SK-N-SH treated with all-trans-retinoic acid at 6 μM for 48 hours (cell line): ENCODE data around the gene FAM171A2.

ENCODE experiments used
- ATAC-seq: fragments of 200-7000 bp; cut with Tn5 transposase; 3 replicates; pipeline ENCODE4 v1.9.1; 2020; ENCODE audit warnings: mild to moderate bottlenecking, moderate library complexity
- ARNTL ChIP-seq: fragments of 450-650 bp; formaldehyde crosslinking; IDR thresholded peaks from 2 replicates; pipeline ENCODE4 v1.5.0; 2020; ENCODE audit warnings: low read depth, mild to moderate bottlenecking, moderate library complexity, borderline replicate concordance
- BACH2 ChIP-seq: fragments of 250-450 bp; sonication (Bioruptor Pico); IDR thresholded peaks from 2 replicates; pipeline ENCODE4 v1.9.0; 2021; ENCODE audit warnings: mild to moderate bottlenecking, borderline replicate concordance
- ESRRG ChIP-seq: fragments of 250-450 bp; sonication (Bioruptor Pico); IDR thresholded peaks from 2 replicates; pipeline ENCODE4 v1.6.1; 2021; ENCODE audit warnings: mild to moderate bottlenecking
- GLIS3 ChIP-seq: fragments of 250-450 bp; sonication (Bioruptor Pico); IDR thresholded peaks from 2 replicates; pipeline ENCODE4 v1.5.0; 2020; ENCODE audit warnings: mild to moderate bottlenecking, moderate library complexity
- ISL1 ChIP-seq: fragments of 250-450 bp; sonication (Bioruptor Pico); IDR thresholded peaks from 2 replicates; pipeline ENCODE4 v2.1.2; 2022; ENCODE audit warnings: mild to moderate bottlenecking, moderate library complexity
- OSR1 ChIP-seq: fragments of 250-450 bp; sonication (Bioruptor Pico); IDR thresholded peaks from 2 replicates; pipeline ENCODE4 v1.8.0; 2022; ENCODE audit warnings: moderate library complexity, mild to moderate bottlenecking, inconsistent platforms
- PPARA ChIP-seq: fragments of 250-450 bp; sonication (Bioruptor Pico); IDR thresholded peaks from 2 replicates; pipeline ENCODE4 v1.5.0; 2020; ENCODE audit warnings: mild to moderate bottlenecking, borderline replicate concordance
- SNAI2 ChIP-seq: fragments of 250-450 bp; sonication (Bioruptor Pico); IDR thresholded peaks from 2 replicates; pipeline ENCODE4 v1.5.0; 2020; ENCODE audit warnings: mild to moderate bottlenecking, moderate library complexity
- TCF4 ChIP-seq: fragments of 250-450 bp; sonication (Bioruptor Pico); IDR thresholded peaks from 2 replicates; pipeline ENCODE4 v1.8.0; 2021; ENCODE audit warnings: mild to moderate bottlenecking, moderate library complexity, borderline replicate concordance
- TOX ChIP-seq: fragments of 250-450 bp; sonication (Bioruptor Pico); IDR thresholded peaks from 2 replicates; pipeline ENCODE4 v1.8.0; 2021; ENCODE audit warnings: mild to moderate bottlenecking, moderate library complexity, borderline replicate concordance
- ZC3H10 ChIP-seq: fragments of 250-450 bp; sonication (Bioruptor Pico); IDR thresholded peaks from 2 replicates; pipeline ENCODE4 v1.5.1; 2021; ENCODE audit warnings: mild to moderate bottlenecking, moderate library complexity
- ZFP3 ChIP-seq: fragments of 250-450 bp; sonication (Bioruptor Pico); IDR thresholded peaks from 2 replicates; pipeline ENCODE4 v1.5.0; 2020; ENCODE audit warnings: mild to moderate bottlenecking, moderate library complexity
- ZFP30 ChIP-seq: fragments of 450-650 bp; formaldehyde crosslinking; IDR thresholded peaks from 2 replicates; pipeline ENCODE4 v1.5.0; 2022; ENCODE audit warnings: mild to moderate bottlenecking, moderate library complexity
- ZNF565 ChIP-seq: fragments of 450-650 bp; formaldehyde crosslinking; conservative IDR thresholded peaks from 2 replicates; pipeline ENCODE4 v1.5.0; 2020; ENCODE audit warnings: low read depth, mild to moderate bottlenecking, moderate library complexity
- ZNF70 ChIP-seq: fragments of 450-650 bp; formaldehyde crosslinking; IDR thresholded peaks from 2 replicates; pipeline ENCODE4 v1.5.0; 2020; ENCODE audit warnings: mild to moderate bottlenecking, moderate library complexity
- ZNF8 ChIP-seq: fragments of 450-650 bp; formaldehyde crosslinking; IDR thresholded peaks from 2 replicates; pipeline ENCODE4 v1.5.0; 2020; ENCODE audit warnings: mild to moderate bottlenecking, moderate library complexity
- TF ChIP-seq, protein P1 (sequence below): fragments of 250-450 bp; sonication (Bioruptor Pico); IDR thresholded peaks from 2 replicates; pipeline ENCODE4 v1.5.0; 2020; ENCODE audit warnings: mild to moderate bottlenecking, moderate library complexity
- TF ChIP-seq, protein P2 (sequence below): fragments of 250-450 bp; sonication (Bioruptor Pico); IDR thresholded peaks from 2 replicates; pipeline ENCODE4 v1.5.1; 2020; ENCODE audit warnings: low read depth, mild to moderate bottlenecking, moderate library complexity
- TF ChIP-seq, protein P3 (sequence below): fragments of 250-450 bp; sonication (Bioruptor Pico); IDR thresholded peaks from 2 replicates; pipeline ENCODE4 v1.8.0; 2020; ENCODE audit warnings: mild to moderate bottlenecking, moderate library complexity, borderline replicate concordance
- TF ChIP-seq, protein P4 (sequence below): fragments of 250-450 bp; sonication (Bioruptor Pico); IDR thresholded peaks from 2 replicates; pipeline ENCODE4 v1.8.0; 2021; ENCODE audit warnings: low read depth, mild to moderate bottlenecking, moderate library complexity, borderline replicate concordance

The FAM171A2 gene

GRCh38 chr17:44380767-44381166 lies 17.1 kb upstream of the FAM171A2 start:
- TF ChIP-seq, protein P1, sequence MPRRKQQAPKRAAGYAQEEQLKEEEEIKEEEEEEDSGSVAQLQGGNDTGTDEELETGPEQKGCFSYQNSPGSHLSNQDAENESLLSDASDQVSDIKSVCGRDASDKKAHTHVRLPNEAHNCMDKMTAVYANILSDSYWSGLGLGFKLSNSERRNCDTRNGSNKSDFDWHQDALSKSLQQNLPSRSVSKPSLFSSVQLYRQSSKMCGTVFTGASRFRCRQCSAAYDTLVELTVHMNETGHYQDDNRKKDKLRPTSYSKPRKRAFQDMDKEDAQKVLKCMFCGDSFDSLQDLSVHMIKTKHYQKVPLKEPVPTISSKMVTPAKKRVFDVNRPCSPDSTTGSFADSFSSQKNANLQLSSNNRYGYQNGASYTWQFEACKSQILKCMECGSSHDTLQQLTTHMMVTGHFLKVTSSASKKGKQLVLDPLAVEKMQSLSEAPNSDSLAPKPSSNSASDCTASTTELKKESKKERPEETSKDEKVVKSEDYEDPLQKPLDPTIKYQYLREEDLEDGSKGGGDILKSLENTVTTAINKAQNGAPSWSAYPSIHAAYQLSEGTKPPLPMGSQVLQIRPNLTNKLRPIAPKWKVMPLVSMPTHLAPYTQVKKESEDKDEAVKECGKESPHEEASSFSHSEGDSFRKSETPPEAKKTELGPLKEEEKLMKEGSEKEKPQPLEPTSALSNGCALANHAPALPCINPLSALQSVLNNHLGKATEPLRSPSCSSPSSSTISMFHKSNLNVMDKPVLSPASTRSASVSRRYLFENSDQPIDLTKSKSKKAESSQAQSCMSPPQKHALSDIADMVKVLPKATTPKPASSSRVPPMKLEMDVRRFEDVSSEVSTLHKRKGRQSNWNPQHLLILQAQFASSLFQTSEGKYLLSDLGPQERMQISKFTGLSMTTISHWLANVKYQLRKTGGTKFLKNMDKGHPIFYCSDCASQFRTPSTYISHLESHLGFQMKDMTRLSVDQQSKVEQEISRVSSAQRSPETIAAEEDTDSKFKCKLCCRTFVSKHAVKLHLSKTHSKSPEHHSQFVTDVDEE (CRISPR knock-in tag), result no peak
- TF ChIP-seq ZNF565 (CRISPR knock-in tag) (no peak), ZFP3 (CRISPR knock-in tag) (no peak), TCF4 (no peak), TOX (CRISPR knock-in tag) (no peak), SNAI2 (CRISPR knock-in tag) (no peak), ZNF8 (no peak), ISL1 (CRISPR knock-in tag) (no peak), BACH2 (CRISPR knock-in tag) (no peak), PPARA (CRISPR knock-in tag) (no peak), ZC3H10 (no peak), GLIS3 (no peak), ZFP30 (CRISPR knock-in tag) (no peak), ARNTL (no peak), ESRRG (CRISPR knock-in tag) (no peak), OSR1 (no peak)
- TF ChIP-seq, protein P2, sequence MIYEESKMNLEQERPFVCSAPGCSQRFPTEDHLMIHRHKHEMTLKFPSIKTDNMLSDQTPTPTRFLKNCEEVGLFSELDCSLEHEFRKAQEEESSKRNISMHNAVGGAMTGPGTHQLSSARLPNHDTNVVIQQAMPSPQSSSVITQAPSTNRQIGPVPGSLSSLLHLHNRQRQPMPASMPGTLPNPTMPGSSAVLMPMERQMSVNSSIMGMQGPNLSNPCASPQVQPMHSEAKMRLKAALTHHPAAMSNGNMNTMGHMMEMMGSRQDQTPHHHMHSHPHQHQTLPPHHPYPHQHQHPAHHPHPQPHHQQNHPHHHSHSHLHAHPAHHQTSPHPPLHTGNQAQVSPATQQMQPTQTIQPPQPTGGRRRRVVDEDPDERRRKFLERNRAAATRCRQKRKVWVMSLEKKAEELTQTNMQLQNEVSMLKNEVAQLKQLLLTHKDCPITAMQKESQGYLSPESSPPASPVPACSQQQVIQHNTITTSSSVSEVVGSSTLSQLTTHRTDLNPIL, result no peak
- TF ChIP-seq, protein P3, sequence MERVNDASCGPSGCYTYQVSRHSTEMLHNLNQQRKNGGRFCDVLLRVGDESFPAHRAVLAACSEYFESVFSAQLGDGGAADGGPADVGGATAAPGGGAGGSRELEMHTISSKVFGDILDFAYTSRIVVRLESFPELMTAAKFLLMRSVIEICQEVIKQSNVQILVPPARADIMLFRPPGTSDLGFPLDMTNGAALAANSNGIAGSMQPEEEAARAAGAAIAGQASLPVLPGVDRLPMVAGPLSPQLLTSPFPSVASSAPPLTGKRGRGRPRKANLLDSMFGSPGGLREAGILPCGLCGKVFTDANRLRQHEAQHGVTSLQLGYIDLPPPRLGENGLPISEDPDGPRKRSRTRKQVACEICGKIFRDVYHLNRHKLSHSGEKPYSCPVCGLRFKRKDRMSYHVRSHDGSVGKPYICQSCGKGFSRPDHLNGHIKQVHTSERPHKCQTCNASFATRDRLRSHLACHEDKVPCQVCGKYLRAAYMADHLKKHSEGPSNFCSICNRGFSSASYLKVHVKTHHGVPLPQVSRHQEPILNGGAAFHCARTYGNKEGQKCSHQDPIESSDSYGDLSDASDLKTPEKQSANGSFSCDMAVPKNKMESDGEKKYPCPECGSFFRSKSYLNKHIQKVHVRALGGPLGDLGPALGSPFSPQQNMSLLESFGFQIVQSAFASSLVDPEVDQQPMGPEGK (CRISPR knock-in tag), result no peak
- TF ChIP-seq, protein P4, sequence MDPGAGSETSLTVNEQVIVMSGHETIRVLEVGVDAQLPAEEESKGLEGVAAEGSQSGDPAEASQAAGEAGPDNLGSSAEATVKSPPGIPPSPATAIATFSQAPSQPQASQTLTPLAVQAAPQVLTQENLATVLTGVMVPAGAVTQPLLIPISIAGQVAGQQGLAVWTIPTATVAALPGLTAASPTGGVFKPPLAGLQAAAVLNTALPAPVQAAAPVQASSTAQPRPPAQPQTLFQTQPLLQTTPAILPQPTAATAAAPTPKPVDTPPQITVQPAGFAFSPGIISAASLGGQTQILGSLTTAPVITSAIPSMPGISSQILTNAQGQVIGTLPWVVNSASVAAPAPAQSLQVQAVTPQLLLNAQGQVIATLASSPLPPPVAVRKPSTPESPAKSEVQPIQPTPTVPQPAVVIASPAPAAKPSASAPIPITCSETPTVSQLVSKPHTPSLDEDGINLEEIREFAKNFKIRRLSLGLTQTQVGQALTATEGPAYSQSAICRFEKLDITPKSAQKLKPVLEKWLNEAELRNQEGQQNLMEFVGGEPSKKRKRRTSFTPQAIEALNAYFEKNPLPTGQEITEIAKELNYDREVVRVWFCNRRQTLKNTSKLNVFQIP (CRISPR knock-in tag), result no peak
- ATAC-seq, result no peak

DNA sequence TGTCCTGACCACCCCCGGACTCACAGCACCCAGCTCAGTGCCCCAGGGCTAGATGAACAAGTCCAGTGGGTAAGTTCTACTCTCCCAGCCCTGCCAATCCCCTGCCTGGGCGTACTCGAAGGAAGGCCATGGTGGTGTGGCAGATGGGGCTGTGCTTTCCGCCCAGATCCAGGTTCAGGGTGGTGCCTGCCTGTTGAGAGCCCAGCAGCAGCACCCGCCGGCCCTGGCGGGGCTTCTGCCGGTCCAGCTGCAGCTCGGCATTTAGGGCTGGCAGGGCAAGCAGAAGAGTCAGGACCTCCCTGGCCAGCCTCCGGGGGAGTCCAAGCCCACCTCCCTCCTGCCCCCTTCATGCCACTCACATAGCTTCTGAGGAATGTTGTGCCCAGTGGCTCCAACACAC lies 16.2 kb upstream of the FAM171A2 start:
- no peak for ATAC-seq
- TF ChIP-seq ZNF70 (CRISPR knock-in tag) (no peak), PPARA (CRISPR knock-in tag) (no peak), ZC3H10 (no peak), ZNF8 (no peak), BACH2 (CRISPR knock-in tag) (no peak), ZNF565 (CRISPR knock-in tag) (no peak), ARNTL (no peak), GLIS3 (no peak)
- TF ChIP-seq, protein P4 (CRISPR knock-in tag), result no peak
- TF ChIP-seq, protein P3 (CRISPR knock-in tag), result no peak
